HG03439 (cell line): Measurements from ENCODE around the gene CADPS2.

ENCODE experiments used
- ATAC-seq: cut with Tn5 transposase; IDR thresholded peaks from one replicate; pipeline ENCODE4 v1.9.1; 2021; ENCODE audit warnings: mild to moderate bottlenecking, moderate library complexity; ENCODE audit not compliant: unreplicated experiment

The CADPS2 gene

GRCh38 chr7:122465296-122465695, 421.0 kb downstream of the CADPS2 start:
- ATAC-seq = no peak

DNA sequence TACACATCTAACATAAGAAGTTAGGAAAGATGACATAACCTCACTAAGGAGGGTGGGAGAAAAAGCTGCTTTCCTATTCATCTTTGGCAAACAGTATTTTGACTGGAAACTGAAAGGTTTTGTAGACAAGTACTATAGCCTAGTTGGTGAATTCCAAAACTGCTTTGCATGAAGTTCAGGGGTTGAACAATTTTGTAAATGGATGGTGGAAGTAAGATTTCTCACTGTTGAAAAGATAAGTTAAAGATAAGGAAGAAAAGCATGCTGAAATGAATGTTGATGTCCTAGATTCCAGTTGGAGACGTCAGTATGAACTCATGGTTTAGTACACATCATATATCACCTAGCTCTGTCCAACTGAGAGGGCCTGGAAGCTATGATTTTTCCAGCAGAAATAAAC, 422.6 kb downstream of the CADPS2 start:
- no peak for ATAC-seq

DNA sequence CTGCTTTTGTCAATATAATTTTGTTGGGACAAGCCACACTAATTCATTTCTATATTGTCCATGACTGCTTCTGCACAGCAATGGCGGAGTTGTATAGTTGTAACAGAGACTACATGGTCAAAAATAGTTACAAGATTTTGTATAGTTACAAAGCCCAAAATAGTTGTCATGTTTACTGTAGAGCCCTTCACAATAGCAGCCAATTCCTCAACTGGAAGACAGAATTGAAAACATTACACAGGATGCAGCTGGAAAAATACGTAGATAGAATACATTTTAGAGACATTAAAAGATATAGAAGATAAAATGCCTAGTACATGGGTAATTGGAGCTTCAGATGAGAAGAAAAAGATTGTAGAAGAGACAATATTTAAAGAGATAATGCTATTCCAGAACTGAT, 425.3 kb downstream of the CADPS2 start:
- ATAC-seq = no peak

DNA sequence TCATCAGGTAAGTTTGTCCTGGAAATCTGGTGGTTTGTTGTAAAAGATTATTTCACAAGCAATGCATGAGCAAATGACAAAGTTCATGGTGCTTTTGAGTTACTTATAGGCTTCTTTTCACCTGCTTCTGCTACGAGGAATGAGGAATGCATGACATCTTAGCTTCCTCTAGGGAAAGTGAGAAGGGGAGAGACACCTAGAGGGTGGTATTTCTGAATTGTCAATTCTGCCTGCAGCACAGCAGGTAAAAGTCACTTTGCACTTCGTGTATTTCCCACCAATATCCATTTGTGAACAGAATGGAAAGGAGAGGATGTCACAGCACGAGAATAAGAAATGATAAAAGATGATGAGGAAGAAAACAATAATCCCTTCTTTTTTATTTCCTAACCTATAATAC, 428.3 kb downstream of the CADPS2 start:
- no peak for ATAC-seq

DNA sequence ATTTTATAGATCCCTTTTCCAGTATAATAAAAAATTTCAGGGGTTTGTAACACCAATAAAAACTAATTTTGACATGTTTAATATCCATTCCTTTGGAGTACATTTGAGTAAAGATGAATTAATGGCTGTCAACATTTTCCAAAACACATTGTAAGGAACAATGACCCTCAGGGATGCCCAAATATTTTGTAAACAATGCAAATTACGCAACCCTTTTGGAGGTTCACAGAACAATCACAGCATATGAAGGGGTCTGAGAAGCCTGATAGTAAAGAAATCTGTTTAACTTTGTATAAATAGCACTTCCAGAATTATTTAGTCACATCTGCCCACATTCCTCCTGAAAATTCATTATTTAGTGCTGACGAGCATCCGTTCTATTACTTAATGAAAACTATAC, 428.9 kb downstream of the CADPS2 start:
- no peak for ATAC-seq

DNA sequence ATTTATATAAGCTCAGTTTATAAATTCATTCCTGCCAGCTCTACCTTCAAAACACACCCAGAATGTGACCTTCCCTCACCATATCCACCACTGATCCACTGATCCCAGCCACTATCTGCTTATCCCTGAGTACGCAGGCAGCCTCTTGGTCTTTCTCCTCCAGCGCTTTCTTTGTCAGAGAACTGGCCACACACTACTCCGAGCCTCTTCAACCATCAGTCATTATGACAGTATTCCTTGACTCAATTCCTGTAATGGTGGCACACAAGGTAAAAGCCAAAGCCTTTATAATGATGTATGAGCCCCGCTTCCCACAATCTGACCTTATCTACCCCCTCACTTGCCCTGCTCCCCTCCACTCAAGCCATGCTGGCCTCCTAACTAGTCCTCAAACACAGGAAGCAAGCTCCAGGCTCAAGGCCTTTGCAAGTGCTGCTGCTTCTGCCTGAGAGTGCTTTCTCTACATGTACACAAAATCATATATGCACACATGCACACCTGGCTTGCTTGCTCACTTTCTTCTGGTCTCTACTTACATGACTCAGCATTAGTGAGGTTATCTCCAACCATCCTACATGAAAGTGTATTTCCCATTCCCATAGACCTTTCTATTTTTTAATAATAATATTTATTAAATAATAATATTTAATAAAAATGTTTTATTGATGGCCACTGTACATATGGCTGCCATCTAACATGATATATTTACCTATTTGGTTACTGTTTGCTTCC, 431.3 kb downstream of the CADPS2 start:
- no peak for ATAC-seq

DNA sequence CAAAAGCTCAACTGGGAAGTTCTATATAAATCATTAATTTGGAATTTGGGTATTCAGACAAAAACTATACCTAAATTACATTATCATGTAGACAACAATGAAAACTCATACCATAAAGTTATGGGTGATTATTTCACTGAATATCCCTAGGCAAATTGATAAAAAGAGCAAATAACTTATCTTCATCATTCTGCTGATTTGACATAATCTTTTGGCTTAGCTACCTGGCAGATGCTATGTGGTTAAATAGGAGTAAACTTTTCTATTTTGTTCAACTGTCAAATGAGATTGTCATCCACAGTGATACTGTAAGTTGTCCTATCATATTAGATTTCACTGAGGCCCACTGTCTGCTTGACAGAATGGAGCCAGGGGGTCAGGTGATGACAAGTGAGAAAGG, 432.8 kb downstream of the CADPS2 start:
- ATAC-seq = no peak

GRCh38 chr7:122448893-122449589, 437.2 kb downstream of the CADPS2 start:
- ATAC-seq = no peak

- ATAC-seq = no peak
Observed at GRCh38 chr7:122442929-122443328, 443.3 kb downstream of the CADPS2 start.

GRCh38 chr7:122438492-122438891, 447.8 kb downstream of the CADPS2 start:
- ATAC-seq = no peak

DNA sequence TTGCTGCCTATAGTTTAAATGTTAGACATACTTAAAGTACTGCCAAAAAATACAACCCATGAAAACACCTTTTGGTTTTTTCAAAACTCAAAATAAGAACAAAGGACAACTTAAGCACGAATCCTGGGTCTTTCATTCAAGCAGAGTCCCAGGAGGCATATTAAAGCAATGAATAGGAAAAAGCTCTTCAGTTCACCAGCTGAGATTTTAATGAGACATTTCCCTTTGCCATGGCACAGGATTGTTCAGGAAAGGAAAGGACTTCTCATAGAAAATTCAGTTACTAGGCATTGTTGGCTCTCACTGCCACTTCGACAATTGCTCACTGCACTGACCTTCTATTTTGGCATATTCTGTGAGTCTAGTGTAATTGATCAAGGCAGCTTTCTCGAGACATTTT, 448.3 kb downstream of the CADPS2 start:
- ATAC-seq = no peak

GRCh38 chr7:122433765-122434164, 452.5 kb downstream of the CADPS2 start:
- ATAC-seq = no peak

- ATAC-seq = no peak
Observed at GRCh38 chr7:122430710-122431109, 455.6 kb downstream of the CADPS2 start.

DNA sequence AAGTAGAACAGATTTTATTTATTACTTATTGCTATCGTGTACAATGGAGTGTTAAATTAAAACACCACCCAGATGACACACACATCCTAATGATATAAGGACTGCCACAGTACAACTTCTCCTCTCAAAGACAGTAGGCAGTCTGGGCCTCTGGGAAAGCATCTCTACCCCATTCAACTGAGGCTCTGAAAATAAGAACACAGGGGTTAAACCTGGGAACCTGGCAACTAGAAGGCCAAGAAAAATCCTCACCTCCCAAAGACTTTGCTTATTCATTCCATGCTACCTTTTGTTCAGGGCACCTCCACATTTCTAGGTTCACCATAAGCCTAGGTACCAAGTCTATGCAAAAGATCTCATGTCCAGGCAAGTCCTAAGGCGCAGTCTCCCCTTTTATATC, 456.3 kb downstream of the CADPS2 start:
- no peak for ATAC-seq

GRCh38 chr7:122425731-122426130, 460.5 kb downstream of the CADPS2 start:
- no peak for ATAC-seq

GRCh38 chr7:122423591-122423990, 462.7 kb downstream of the CADPS2 start:
- no peak for ATAC-seq

- ATAC-seq = no peak
Observed at GRCh38 chr7:122416336-122416735, 469.9 kb downstream of the CADPS2 start.

GRCh38 chr7:122415510-122415909, 470.8 kb downstream of the CADPS2 start:
- no peak for ATAC-seq

DNA sequence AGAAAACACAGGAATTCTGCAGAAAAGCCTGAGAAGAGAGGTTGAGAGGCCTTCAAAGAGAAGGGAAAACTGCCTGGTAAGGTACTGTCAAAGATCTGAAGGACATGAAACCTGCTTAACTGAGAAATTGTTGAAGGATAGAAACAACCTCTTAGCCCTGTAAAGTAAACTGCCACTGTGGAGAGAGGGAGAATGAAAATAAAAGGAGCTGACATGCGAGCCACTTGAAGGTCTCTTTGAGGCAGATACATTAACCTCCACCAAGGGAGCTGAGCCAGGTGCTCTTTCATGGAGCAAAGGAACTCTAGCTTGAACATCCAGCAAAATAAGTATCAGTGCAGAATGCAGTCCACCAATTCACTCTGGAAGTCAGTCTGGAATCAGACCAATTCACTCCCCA, 472.9 kb downstream of the CADPS2 start:
- ATAC-seq = no peak

DNA sequence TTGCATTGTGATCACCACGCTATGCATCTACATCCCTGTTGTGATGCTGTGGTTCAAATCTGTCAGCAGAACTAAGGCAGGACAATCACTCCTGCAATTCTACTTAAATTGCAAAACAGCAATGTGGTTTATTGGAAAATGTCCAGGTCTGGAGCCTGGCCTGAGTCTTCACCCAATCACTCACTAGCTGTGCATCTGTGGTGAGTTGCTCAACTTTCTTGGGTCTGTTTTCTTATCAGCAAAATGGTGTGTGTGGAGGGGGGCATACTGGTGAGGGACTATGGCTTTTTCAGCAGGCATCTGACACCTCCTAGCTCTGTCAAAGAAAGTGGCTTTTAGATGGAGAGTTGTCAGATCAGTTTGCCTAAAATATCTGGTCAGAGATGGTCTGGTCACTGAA, 473.4 kb downstream of the CADPS2 start:
- ATAC-seq = no peak

DNA sequence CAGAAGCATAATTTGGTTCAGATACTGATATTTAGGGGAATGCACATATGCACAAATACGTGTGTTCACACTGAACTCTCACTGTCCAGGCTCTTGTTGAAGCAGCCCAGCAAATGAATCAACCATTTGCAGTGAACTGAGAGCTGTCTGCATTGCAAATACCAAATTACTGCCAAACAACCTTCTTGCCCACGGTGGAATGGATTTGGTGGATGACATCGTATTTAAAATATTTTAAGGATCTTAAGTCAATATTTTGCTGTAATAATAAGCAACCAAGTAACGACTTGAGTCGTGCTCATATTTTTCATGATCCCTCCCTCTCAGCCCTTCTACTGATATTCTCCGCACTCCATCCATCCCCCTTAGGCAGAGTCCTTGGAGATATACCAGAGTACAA, 473.8 kb downstream of the CADPS2 start:
- ATAC-seq = no peak

DNA sequence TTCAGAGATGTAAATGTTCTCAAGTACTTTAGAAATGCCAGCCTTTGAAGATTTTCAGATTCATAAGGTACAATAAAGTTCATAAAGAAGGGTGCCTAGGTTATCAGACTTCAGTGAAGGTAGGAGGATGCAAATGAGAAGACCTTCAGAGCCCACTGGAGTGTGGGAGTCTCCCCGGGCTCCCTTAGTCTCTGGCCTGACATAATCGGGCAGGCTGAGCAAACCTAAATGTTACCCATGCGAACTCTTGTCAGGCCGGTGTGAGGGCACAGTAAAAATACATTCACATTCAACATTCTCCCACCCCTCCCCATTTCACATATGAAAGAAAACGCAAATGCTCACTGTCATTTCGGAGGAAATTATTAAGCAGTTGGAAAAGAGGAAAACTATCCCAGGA, 479.1 kb downstream of the CADPS2 start:
- no peak for ATAC-seq

GRCh38 chr7:122403113-122403512, 483.1 kb downstream of the CADPS2 start:
- ATAC-seq = no peak
